HS-5 (cell line): Measurements from ENCODE around the gene SLC7A8.
A peak's percentile ranks its signal among the peaks of the same experiment; 100 is the strongest.
"Not testable (repeated sequence)": the region's sequence is repeated elsewhere in the genome, so short reads cannot be mapped to it uniquely, and the experiment has no call there.

ENCODE experiments used
- DNase-seq: peaks from one replicate; pipeline ENCODE4 v3.0.0-alpha.2; 2012; ENCODE audit warnings: low read depth

The SLC7A8 gene

DNA sequence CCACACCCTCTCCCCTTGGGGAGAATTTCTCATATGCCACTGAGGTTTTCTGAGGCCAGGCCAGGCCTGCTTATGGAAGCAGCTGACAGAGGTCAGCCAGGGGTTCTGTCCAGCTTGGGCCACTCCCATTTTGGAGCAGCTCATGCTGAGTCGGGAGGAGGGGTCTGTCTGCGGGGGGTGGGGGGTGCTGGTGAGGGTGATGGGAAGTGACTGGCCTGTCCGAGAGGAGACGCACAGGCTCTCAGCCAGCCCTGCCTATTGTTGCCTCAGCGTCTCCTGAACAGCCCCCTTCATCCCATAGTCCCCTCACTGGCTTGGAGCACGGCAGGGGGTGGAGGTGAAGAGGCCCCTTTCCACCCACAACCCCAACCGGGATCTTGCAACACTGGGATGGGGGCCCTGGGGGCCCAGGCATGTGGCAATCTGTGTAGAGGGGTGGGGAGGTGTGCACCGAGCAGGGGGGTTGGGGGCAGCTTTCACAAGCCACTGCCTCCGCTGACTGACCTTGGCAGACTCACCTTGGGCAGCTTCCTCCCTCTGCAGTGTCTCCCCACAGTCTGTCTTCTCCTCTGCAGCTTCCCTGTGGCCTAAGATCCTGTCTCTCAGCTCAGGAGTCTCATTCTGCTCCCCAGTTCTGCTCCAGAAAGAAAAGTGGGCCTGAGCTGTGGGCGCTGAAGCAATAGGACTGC, 69.9 kb downstream of the SLC7A8 start:
- no peak for DNase-seq

DNA sequence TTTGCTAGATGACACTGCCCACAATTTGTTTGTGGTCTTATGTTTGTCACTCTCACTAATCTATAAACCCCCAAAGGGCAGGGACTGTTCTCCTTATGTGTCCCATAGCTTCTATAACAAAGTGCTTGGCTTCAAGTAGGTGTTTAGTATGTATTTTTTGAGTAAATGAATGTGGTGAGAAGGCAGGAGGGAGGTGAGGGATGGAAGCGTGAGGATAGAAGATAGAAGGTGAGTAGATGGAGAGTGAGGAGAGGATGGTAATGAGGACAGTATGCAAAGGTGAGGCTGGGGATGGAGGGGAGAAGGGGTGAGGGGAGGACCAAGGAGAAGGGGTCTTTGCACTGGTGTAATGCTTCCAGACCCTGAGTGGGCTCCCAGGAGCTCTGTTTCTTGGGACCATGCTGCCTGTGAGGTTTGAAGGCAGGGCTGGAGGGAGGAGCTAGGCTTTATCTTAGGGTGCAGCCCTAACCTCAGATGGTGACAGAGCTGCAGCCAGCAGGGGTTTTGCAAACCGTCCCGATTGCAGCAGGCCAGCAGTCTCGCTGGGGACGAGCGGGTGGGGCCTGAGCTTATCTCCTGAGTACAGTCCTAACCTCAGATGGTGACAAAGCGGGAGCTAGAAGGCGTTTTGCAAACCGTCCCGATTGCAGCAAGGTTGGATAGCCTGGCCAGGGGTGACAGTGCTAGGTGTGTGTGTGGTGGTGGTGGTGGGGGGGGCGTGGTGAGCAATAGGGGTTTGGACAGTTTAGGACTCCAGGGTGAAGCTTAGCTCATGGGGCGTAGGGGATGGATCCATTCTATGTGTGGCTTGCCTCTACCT, 70.9 kb downstream of the SLC7A8 start:
- no peak for DNase-seq

DNA sequence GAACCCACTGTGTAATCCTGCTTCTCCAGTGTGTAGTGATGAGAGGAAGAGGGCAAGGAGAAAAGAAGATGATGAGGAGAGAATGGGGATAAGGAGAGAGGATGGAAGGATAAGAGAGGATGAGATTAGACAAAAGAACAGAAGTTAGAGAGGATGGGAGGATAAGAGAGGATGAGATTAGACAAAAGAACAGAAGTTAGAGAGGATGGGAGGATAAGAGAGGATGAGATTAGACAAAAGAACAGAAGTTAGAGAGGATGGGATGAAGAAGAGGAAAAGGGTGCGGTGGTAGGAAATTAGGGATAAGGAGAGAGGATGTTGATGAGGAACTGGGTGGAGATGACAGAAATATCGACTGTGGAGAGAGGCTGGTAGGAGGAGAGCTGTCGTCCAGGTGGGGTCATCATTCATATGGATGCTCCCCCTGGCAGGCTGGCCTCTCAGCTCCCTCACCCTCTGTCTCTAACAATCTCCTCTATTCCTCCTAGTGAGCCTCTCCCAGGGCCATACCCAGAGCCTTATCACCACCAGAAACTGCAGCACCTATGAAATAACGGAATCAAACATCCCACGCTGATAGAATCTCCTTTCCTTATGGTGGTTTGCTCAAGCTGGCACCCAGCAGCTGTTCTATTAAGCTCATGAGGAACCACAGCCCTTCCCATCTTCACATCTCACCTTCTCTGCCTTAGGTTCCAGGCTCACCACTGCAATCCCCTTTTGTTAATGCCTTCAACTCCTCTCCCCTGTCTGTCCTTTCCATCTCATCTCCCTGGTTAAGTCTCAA, 72.7 kb downstream of the SLC7A8 start:
- no peak for DNase-seq

GRCh38 chr14:23109769-23110168, 73.7 kb downstream of the SLC7A8 start:
- DNase-seq, result no peak

DNA sequence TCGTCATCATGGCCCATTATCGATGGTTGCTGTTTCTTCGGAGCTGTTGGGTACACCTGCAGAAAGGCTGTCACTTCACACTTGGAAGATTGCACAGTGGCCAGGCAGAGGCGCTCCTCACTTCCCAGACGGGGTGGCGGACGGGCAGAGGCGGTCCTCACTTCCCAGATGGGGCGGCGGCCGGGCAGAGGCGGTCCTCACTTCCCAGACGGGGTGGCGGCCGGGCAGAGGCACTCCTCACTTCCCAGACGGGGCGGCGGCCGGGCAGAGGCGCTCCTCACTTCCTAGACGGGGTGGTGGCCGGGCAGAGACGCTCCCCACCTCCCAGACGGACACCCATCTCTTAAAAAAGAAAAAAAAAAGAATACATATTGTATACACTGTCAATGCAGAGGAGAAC, 75.3 kb downstream of the SLC7A8 start:
- not testable (repeated sequence) for DNase-seq

DNA sequence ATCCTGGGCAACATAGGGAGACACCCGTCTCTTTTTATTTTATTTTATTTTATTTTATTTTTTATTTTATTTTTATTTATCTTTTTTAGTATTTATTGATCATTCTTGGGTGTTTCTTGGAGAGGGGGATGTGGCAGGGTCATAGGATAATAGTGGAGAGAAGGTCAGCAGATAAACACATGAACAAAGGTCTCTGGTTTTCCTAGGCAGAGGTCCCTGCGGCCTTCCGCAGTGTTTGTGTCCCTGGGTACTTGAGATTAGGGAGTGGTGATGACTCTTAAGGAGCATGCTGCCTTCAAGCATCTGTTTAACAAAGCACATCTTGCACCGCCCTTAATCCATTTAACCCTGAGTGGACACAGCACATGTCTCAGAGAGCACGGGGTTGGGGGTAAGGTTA, 75.8 kb downstream of the SLC7A8 start:
- DNase-seq, result not testable (repeated sequence)

DNA sequence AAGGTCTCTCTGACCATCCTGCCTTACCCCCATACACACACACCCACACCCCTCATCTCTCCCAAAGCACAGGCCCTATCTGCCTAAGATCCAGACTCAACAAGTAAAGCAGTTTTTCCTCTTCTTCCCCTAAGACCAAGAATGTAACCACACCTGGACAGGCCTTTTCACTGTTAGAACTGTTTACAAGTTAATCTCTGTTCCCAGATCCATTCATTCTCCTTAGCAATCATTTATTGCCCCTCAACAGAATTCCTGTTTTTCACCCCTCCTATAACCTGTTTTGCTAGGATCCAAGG, 76.8 kb downstream of the SLC7A8 start:
- DNase-seq, result no peak

DNA sequence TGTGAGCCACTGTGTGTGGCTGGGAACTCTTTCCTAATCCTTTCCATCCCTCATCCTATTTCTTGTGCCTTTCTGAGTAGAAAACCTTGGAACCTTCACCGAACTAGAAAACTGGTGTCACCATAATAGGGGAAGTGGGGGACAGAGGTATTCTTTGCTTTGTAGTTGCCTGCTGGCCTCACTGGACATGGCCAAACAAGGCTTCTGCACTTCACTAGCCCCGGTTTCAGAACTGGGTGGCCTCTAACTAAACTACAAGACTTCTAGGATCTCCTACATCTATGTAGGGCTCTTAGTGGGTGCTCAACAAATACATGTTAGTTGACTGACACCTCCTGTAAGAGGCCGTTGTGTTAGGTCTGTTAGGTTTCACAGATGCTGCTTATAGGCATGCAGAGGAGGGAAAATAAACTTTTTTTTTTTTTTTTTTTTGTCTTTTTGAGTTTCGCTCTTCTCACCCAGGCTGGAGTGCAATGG, 78.1 kb downstream of the SLC7A8 start:
- DNase-seq, result no peak

GRCh38 chr14:23104591-23105347, 78.7 kb downstream of the SLC7A8 start, which contains the start of gene CIROP:
TSS of gene CIROP (minus strand) at chr14:23104989. CDS start at chr14:23104920, 69 bp downstream.
- no peak for DNase-seq

GRCh38 chr14:23104070-23104590, 79.3 kb downstream of the SLC7A8 start:
- DNase-seq, result no peak

GRCh38 chr14:23103581-23103980, 79.9 kb downstream of the SLC7A8 start:
- no peak for DNase-seq

GRCh38 chr14:23102801-23103200, 80.7 kb downstream of the SLC7A8 start:
- no peak for DNase-seq

- DNase-seq, result no peak
Observed at GRCh38 chr14:23101986-23102625, 81.4 kb downstream of the SLC7A8 start.

GRCh38 chr14:23101213-23101970, 82.1 kb downstream of the SLC7A8 start:
- DNase-seq, result no peak

DNA sequence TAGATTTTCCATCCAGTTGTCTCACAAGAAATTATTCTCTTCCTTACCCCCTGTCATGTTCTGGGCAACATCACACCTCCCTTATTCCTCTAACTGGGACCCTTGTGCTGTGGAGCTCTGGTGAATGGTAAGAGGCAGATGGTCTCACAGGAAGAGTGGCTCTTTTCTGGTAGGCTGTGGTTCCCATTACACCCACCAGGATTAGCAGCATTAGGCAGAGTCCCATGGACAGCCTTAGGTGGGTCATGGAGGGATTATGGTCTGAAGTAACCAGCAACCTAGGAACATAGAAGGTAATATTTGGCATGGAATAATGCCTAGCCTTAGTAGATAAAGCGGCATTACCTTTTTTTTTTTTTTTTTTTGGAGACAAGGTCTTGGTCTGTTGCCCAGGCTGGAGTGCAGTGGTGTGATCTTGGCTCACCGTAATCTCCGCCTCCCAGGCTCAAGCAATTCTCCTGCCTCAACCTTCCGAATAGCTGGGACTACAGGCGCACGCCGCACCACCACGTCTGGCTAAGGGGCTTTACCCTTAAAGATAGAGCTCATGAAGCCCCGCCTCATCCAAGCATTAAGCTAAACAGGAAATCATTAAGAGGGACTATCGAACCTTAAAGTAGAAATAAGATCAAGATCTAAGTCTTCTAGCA, 84.1 kb downstream of the SLC7A8 start:
- no peak for DNase-seq

- no peak for DNase-seq
Observed at GRCh38 chr14:23097786-23098185, 85.7 kb downstream of the SLC7A8 start.

GRCh38 chr14:23095196-23096108, 88.0 kb downstream of the SLC7A8 start, which contains the start of gene C14orf119:
TSS of gene C14orf119 (plus strand) at chr14:23095505. CDS start at chr14:23097659, 2,154 bp downstream.
- DNase-seq, result peak; percentile 99

- DNase-seq, result peak; percentile 60
Observed at GRCh38 chr14:23094666-23095195, 88.7 kb downstream of the SLC7A8 start, which contains the start of gene ACIN1. TSS of gene ACIN1 (minus strand) at chr14:23095136. CDS start at chr14:23095112, 24 bp downstream.
